CD4-positive, CD25-positive, alpha-beta regulatory T cell (primary cell): ENCODE results near the gene P2RY8. TPM values are rescaled to one million over a fixed set of nuclear protein-coding genes. Genes with fewer than 3 reads are reported as not detected.
A peak's percentile ranks its signal among the peaks of the same experiment; 100 is the strongest.

ENCODE experiments used
- ATAC-seq, 2 donors: fragments of 150-1000 bp; cut with Tn5 transposase; one replicate each; pipeline ENCODE4 v1.10.0; 2021; ENCODE audit warnings: low read depth in 2 of 2, moderate number of reproducible peaks in 2 of 2, moderate library complexity in 1 of 2
- DNase-seq, 3 donors: peaks; one replicate each; pipeline versions ENCODE4 v3.0.0 to v3.0.0-alpha.2; 2012 to 2022; ENCODE audit warnings: mixed read lengths in 1 of 3
- H3K27ac ChIP-seq: one replicate; pipeline ENCODE4 v1.7.0; 2013; ENCODE audit warnings: mild to moderate bottlenecking, low read length; ENCODE audit not compliant: insufficient read depth, poor library complexity, severe bottlenecking
- H3K27me3 ChIP-seq: one replicate; pipeline ENCODE4 v1.7.0; 2013; ENCODE audit warnings: low read length; ENCODE audit not compliant: control insufficient read depth, insufficient read depth
- H3K36me3 ChIP-seq: one replicate; pipeline ENCODE4 v1.7.0; 2013; ENCODE audit warnings: mild to moderate bottlenecking, low read length, moderate library complexity; ENCODE audit not compliant: control insufficient read depth, insufficient read depth
- H3K4me1 ChIP-seq: 2 replicates; pipeline ENCODE4 v1.7.0; 2013; ENCODE audit warnings: mild to moderate bottlenecking, low read length; ENCODE audit not compliant: insufficient read depth, control insufficient read depth, poor library complexity, severe bottlenecking
- H3K4me3 ChIP-seq: one replicate; pipeline ENCODE4 v1.7.0; 2013; ENCODE audit warnings: low read depth, mild to moderate bottlenecking, low read length, moderate library complexity
- H3K9me3 ChIP-seq, 2 experiments: 1 replicate in 1 of 2; 2 replicates in 1 of 2; pipeline ENCODE4 v1.7.0; 2013; ENCODE audit warnings: low read length in 2 of 2, mild to moderate bottlenecking in 1 of 2, moderate library complexity in 1 of 2; ENCODE audit not compliant: control insufficient read depth in 2 of 2
- H3K27ac Mint-ChIP-seq, 3 donors: one replicate each; pipeline ENCODE4 v1.8.0; 2020 to 2022; ENCODE audit warnings: mild to moderate bottlenecking in 3 of 3, mixed read lengths in 3 of 3, moderate library complexity in 2 of 3
- H3K27me3 Mint-ChIP-seq: one replicate; pipeline ENCODE4 v1.8.0; 2022; ENCODE audit warnings: mild to moderate bottlenecking, mixed read lengths
- H3K36me3 Mint-ChIP-seq: one replicate; pipeline ENCODE4 v1.8.0; 2020; ENCODE audit warnings: mixed read lengths
- H3K4me1 Mint-ChIP-seq, 4 donors: one replicate each; pipeline ENCODE4 v1.8.0; 2020 to 2022; ENCODE audit warnings: mixed read lengths in 4 of 4, mild to moderate bottlenecking in 1 of 4
- H3K4me3 Mint-ChIP-seq, 4 donors: one replicate each; pipeline ENCODE4 v1.8.0; 2020 to 2022; ENCODE audit warnings: mild to moderate bottlenecking in 4 of 4, mixed read lengths in 4 of 4, moderate library complexity in 3 of 4
- H3K9me3 Mint-ChIP-seq, 7 donors: one replicate each; pipeline ENCODE4 v1.8.0; 2020 to 2022; ENCODE audit warnings: mixed read lengths in 7 of 7, mild to moderate bottlenecking in 3 of 7, moderate library complexity in 2 of 7
- polyA plus RNA-seq, 4 donors: library from polyadenylated mRNA; unstranded; fragments of 300-500 nt; fragmentation: Illumina TruSeq; gene quantifications; one replicate each; pipeline ENCODE4 v1.2.3, GENCODE V29; 2021
- total RNA-seq: library from RNA; stranded (reverse); gene quantifications from one replicate; pipeline ENCODE4 v1.2.3, GENCODE V29; 2022

Gene P2RY8
- total and polyA plus RNA-seq, 5 donors from 2014 or later, result 158 to 222 (median 195) TPM

GRCh38 chrX:1455948-1456280 lies 81.1 kb downstream of the P2RY8 start:
- H3K36me3 Mint-ChIP-seq, result no peaks in the 10 kb centered on the region

GRCh38 chrX:1453951-1454785 lies 82.8 kb downstream of the P2RY8 start:
- peaks cover 0 to 5% (median 1%) of the 10 kb centered on the region in 7 donors for H3K9me3 Mint-ChIP-seq
- ATAC-seq, result peak; percentile 30 to 35
- DNase-seq, result peak; percentile 77 to 90 (median 88)
- peak overlapping the region; percentile 58 for H3K4me3 ChIP-seq
- peak overlapping the region; percentile 56 to 83 (median 75) for H3K4me3 Mint-ChIP-seq
- H3K4me1 Mint-ChIP-seq, result peaks cover 0 to 34% (median 7%) of the 10 kb centered on the region in 4 donors
- H3K4me1 ChIP-seq, result peaks cover 29% of the 10 kb centered on the region
- H3K27me3 ChIP-seq, result no peaks in the 10 kb centered on the region
- H3K36me3 Mint-ChIP-seq, result peaks cover 7% of the 10 kb centered on the region
- H3K27me3 Mint-ChIP-seq, result no peaks in the 10 kb centered on the region
- peak overlapping the region in 1 of 3 donors; percentile 79 for H3K27ac Mint-ChIP-seq
- H3K27ac ChIP-seq, result peak overlapping the region; percentile 97
- no peaks in the 10 kb centered on the region for H3K36me3 ChIP-seq
- H3K9me3 ChIP-seq, result no peaks in the 10 kb centered on the region

More at GRCh38 chrX:1455948-1456280, 81.1 kb downstream of the P2RY8 start:
- no peaks in the 10 kb centered on the region for H3K27me3 Mint-ChIP-seq
- Histone ChIP-seq H3K36me3 (no peaks in the 10 kb centered on the region), H3K27me3 (no peaks in the 10 kb centered on the region), H3K4me1 (peaks cover 22% of the 10 kb centered on the region), H3K27ac (no peak overlapping the region), H3K4me3 (no peak overlapping the region), H3K9me3 (no peaks in the 10 kb centered on the region)
- H3K9me3 Mint-ChIP-seq, result peaks cover 0 to 1% (median 0%) of the 10 kb centered on the region in 7 donors
- H3K4me3 Mint-ChIP-seq, result peak overlapping the region in 3 of 4 donors; percentile 39 to 62 (median 57)
- ATAC-seq (no peak), DNase-seq (no peak)
- peak overlapping the region; percentile 34 to 85 (median 72) for H3K27ac Mint-ChIP-seq
- H3K4me1 Mint-ChIP-seq, result peaks cover 0 to 25% (median 2%) of the 10 kb centered on the region in 4 donors

- H3K27me3 Mint-ChIP-seq, result no peaks in the 10 kb centered on the region
- H3K4me3 Mint-ChIP-seq, result peak overlapping the region; percentile 86 to 94 (median 92)
- Histone ChIP-seq H3K4me3 (no peak overlapping the region), H3K27me3 (no peaks in the 10 kb centered on the region), H3K36me3 (no peaks in the 10 kb centered on the region), H3K4me1 (peaks cover 29% of the 10 kb centered on the region), H3K27ac (peak overlapping the region; percentile 97), H3K9me3 (no peaks in the 10 kb centered on the region)
- H3K27ac Mint-ChIP-seq, result peak overlapping the region; percentile 82 to 95 (median 91)
- DNase-seq, result peak in 2 of 3 donors; percentile 78 to 80
- peak; percentile 20 to 28 for ATAC-seq
- H3K4me1 Mint-ChIP-seq, result peaks cover 0 to 40% (median 10%) of the 10 kb centered on the region in 4 donors
- H3K36me3 Mint-ChIP-seq, result peaks cover 10% of the 10 kb centered on the region
- H3K9me3 Mint-ChIP-seq, result peaks cover 0 to 8% (median 4%) of the 10 kb centered on the region in 7 donors
These were observed 83.6 kb downstream of the P2RY8 start for GRCh38 chrX:1453395-1453783.

- H3K4me3 Mint-ChIP-seq, result peak within 1 kb of the TSS; percentile 89 to 94 (median 92)
- H3K4me1 Mint-ChIP-seq, result peaks cover 0 to 40% (median 11%) of the 10 kb centered on the region in 4 donors
- peaks cover 29% of the 10 kb centered on the region for H3K4me1 ChIP-seq
- peaks cover 0 to 8% (median 4%) of the 10 kb centered on the region in 7 donors for H3K9me3 Mint-ChIP-seq
- no peaks in the 10 kb centered on the region for H3K27me3 ChIP-seq
- DNase-seq, result peak; percentile 97 to 100 (median 100)
- ATAC-seq, result peak; percentile 80 to 83
- peak within 1 kb of the TSS; percentile 63 for H3K4me3 ChIP-seq
- peak within 1 kb of the TSS; percentile 97 for H3K27ac ChIP-seq
- no peaks in the 10 kb centered on the region for H3K9me3 ChIP-seq
- H3K36me3 ChIP-seq, result no peaks in the 10 kb centered on the region
- peak within 1 kb of the TSS; percentile 82 to 95 (median 91) for H3K27ac Mint-ChIP-seq
- no peaks in the 10 kb centered on the region for H3K27me3 Mint-ChIP-seq
- peaks cover 14% of the 10 kb centered on the region for H3K36me3 Mint-ChIP-seq
These were observed 84.2 kb downstream of the P2RY8 start, which contains the start of gene ASMTL for GRCh38 chrX:1452516-1453394. TSS of gene ASMTL (minus strand) at chrX:1452909. CDS start at chrX:1452840, 69 bp downstream.

GRCh38 chrX:1451661-1452515 lies 85.1 kb downstream of the P2RY8 start:
- peak overlapping the region; percentile 89 to 94 (median 92) for H3K4me3 Mint-ChIP-seq
- no peaks in the 10 kb centered on the region for H3K27me3 ChIP-seq
- peak overlapping the region; percentile 97 for H3K27ac ChIP-seq
- H3K4me1 Mint-ChIP-seq, result peaks cover 0 to 40% (median 11%) of the 10 kb centered on the region in 4 donors
- H3K27ac Mint-ChIP-seq, result peak overlapping the region; percentile 26 to 95 (median 91)
- peaks cover 29% of the 10 kb centered on the region for H3K4me1 ChIP-seq
- peaks cover 0 to 12% (median 7%) of the 10 kb centered on the region in 7 donors for H3K9me3 Mint-ChIP-seq
- no peaks in the 10 kb centered on the region for H3K36me3 ChIP-seq
- H3K4me3 ChIP-seq, result peak overlapping the region; percentile 63
- ATAC-seq (no peak), DNase-seq (no peak)
- peaks cover 2% of the 10 kb centered on the region for H3K27me3 Mint-ChIP-seq
- peaks cover 18% of the 10 kb centered on the region for H3K36me3 Mint-ChIP-seq
- H3K9me3 ChIP-seq, result no peaks in the 10 kb centered on the region

- peaks cover 0 to 42% (median 11%) of the 10 kb centered on the region in 4 donors for H3K4me1 Mint-ChIP-seq
- no peaks in the 10 kb centered on the region for H3K9me3 ChIP-seq
- H3K36me3 ChIP-seq, result no peaks in the 10 kb centered on the region
- no peaks in the 10 kb centered on the region for H3K27me3 ChIP-seq
- H3K27ac ChIP-seq, result no peak overlapping the region
- H3K27ac Mint-ChIP-seq, result no peak overlapping the region
- H3K4me3 Mint-ChIP-seq, result peak overlapping the region in 3 of 4 donors; percentile 12 to 36 (median 21)
- H3K36me3 Mint-ChIP-seq, result peaks cover 23% of the 10 kb centered on the region
- DNase-seq, result no peak
- peaks cover 0 to 12% (median 7%) of the 10 kb centered on the region in 7 donors for H3K9me3 Mint-ChIP-seq
- no peak for ATAC-seq
- H3K4me1 ChIP-seq, result peaks cover 29% of the 10 kb centered on the region
- H3K27me3 Mint-ChIP-seq, result peaks cover 4% of the 10 kb centered on the region
- H3K4me3 ChIP-seq, result no peak overlapping the region
These were observed 85.7 kb downstream of the P2RY8 start for GRCh38 chrX:1451251-1451660.
